Upper lobe of right lung (tissue), 1 donor: ENCODE data around the gene CNIH3. TPM values are rescaled to one million over a fixed set of nuclear protein-coding genes. Genes with fewer than 3 reads are reported as not detected.

ENCODE experiments used
- ATAC-seq: fragments of 200-7000 bp; cut with Tn5 transposase; one replicate; pipeline ENCODE4 v1.9.1; 2020; ENCODE audit warnings: mild to moderate bottlenecking, moderate library complexity
- DNase-seq: peaks from one replicate; pipeline ENCODE4 v3.0.0-alpha.2; 2020
- H3K27ac ChIP-seq: fragments of 200-600 bp; one replicate; pipeline ENCODE4 v1.8.0; 2022
- H3K27me3 ChIP-seq: fragments of 200-600 bp; one replicate; pipeline ENCODE4 v1.8.0; 2022; ENCODE audit warnings: mild to moderate bottlenecking
- H3K36me3 ChIP-seq: fragments of 200-600 bp; one replicate; pipeline ENCODE4 v1.8.0; 2022
- H3K4me1 ChIP-seq: fragments of 200-600 bp; one replicate; pipeline ENCODE4 v1.8.0; 2022
- H3K4me3 ChIP-seq: fragments of 200-600 bp; one replicate; pipeline ENCODE4 v1.8.0; 2022; ENCODE audit warnings: mild to moderate bottlenecking
- H3K9me3 ChIP-seq: fragments of 200-600 bp; one replicate; pipeline ENCODE4 v1.8.0; 2022
- CTCF ChIP-seq: fragments of 200-600 bp; IDR thresholded peaks from one replicate; pipeline ENCODE4 v1.8.0; 2022; ENCODE audit warnings: antibody characterized with exemption
- intact Hi-C: fragments of 100-400 bp; cut with DNase I; formaldehyde crosslinking; loops from one replicate; pipeline ENCODE4 v1.11.0; 2022
- total RNA-seq: library from RNA; stranded (reverse); fragmentation: NEBNext Ultra II Directional; extraction: Animal tissue kit (Norgen Biotek cat#: 25700); gene quantifications from one replicate; pipeline ENCODE4 v1.2.1, GENCODE V29; 2021
- donor health status: DM: no; HTN: yes; CAD: no; lungs with severe emphysema.

The CNIH3 gene
- total RNA-seq, 1 donor from 2014 or later: 4.8 TPM

- intact Hi-C loops: no loop called here
- ATAC-seq: no peak
Measured at GRCh38 chr1:224724566-224724965, 108.4 kb downstream of the CNIH3 start.

GRCh38 chr1:224726441-224727182 lies 110.5 kb downstream of the CNIH3 start:
- H3K27ac ChIP-seq: no peak overlapping the region
- no peaks in the 10 kb centered on the region for H3K27me3 ChIP-seq

More at GRCh38 chr1:224724566-224724965, 108.4 kb downstream of the CNIH3 start:
- Histone ChIP-seq H3K9me3 (no peaks in the 10 kb centered on the region), H3K36me3 (no peaks in the 10 kb centered on the region), H3K27me3 (no peaks in the 10 kb centered on the region), H3K4me1 (no peaks in the 10 kb centered on the region), H3K27ac (no peak overlapping the region), H3K4me3 (no peak overlapping the region)
- no peak for DNase-seq
- TF ChIP-seq CTCF: no peak

GRCh38 chr1:224727351-224728289 lies 111.5 kb downstream of the CNIH3 start:
- Histone ChIP-seq H3K36me3 (no peaks in the 10 kb centered on the region), H3K4me1 (no peaks in the 10 kb centered on the region), H3K4me3 (no peak overlapping the region), H3K9me3 (no peaks in the 10 kb centered on the region), H3K27ac (no peak overlapping the region), H3K27me3 (no peaks in the 10 kb centered on the region)
- intact Hi-C loops: no loop called here
- no peak for ATAC-seq
- no peak for DNase-seq
- no peak for TF ChIP-seq CTCF

More at GRCh38 chr1:224726441-224727182, 110.5 kb downstream of the CNIH3 start:
- no peak for TF ChIP-seq CTCF
- intact Hi-C loops: no loop called here
- ATAC-seq: peak; percentile 81
- H3K36me3 ChIP-seq: no peaks in the 10 kb centered on the region
- H3K9me3 ChIP-seq: no peaks in the 10 kb centered on the region
- H3K4me3 ChIP-seq: no peak overlapping the region
- H3K4me1 ChIP-seq: no peaks in the 10 kb centered on the region
- DNase-seq: peak; percentile 77

GRCh38 chr1:224730540-224730939 lies 114.4 kb downstream of the CNIH3 start:
- DNase-seq (no peak), ATAC-seq (no peak)
- no peak overlapping the region for H3K4me3 ChIP-seq
- no peak for TF ChIP-seq CTCF
- H3K36me3 ChIP-seq: no peaks in the 10 kb centered on the region
- intact Hi-C loops: no loop called here
- peaks cover 4% of the 10 kb centered on the region for H3K4me1 ChIP-seq
- H3K27me3 ChIP-seq: no peaks in the 10 kb centered on the region
- H3K27ac ChIP-seq: no peak overlapping the region
- H3K9me3 ChIP-seq: no peaks in the 10 kb centered on the region

GRCh38 chr1:224730965-224731364 lies 114.8 kb downstream of the CNIH3 start:
- Histone ChIP-seq H3K36me3 (no peaks in the 10 kb centered on the region), H3K27me3 (no peaks in the 10 kb centered on the region)
- no peak for ATAC-seq

More at GRCh38 chr1:224730965-224731364, 114.8 kb downstream of the CNIH3 start:
- TF ChIP-seq CTCF: no peak
- no peak for DNase-seq
- Histone ChIP-seq H3K4me3 (no peak overlapping the region), H3K9me3 (no peaks in the 10 kb centered on the region), H3K27ac (no peak overlapping the region), H3K4me1 (peaks cover 4% of the 10 kb centered on the region)
- intact Hi-C loops: no loop called here
